HG02970 (cell line): ENCODE measurements around the gene PLET1.

Experiments used
- ATAC-seq: cut with Tn5 transposase; IDR thresholded peaks from one replicate; pipeline ENCODE4 v1.9.1; 2021; ENCODE audit warnings: mild to moderate bottlenecking, moderate library complexity, moderate number of reproducible peaks; ENCODE audit not compliant: unreplicated experiment, low FRiP score

The PLET1 gene

DNA sequence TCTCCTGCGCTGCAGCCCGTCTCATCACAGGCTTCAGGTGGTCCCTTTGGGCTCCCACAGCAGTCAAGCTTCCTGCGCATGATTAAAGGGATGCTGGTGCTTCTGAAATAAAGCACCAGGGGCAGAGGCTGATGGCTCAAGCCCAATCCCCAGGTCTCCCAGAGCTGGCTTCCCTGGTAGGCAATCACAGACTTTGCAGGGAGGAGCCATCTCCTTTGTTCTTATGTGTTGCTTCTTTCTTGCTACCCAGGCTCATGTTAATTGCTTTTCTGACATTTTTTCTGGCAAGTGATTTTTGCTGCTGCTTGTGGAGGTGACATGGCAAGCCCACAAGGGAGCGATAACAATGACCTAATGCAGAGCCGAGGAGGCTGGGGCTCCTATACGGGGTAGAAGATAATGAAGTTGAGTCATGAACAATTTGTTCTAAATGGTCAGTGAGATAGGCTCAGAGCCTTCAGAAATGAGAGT lies 25.2 kb upstream of the PLET1 start:
- no peak for ATAC-seq

DNA sequence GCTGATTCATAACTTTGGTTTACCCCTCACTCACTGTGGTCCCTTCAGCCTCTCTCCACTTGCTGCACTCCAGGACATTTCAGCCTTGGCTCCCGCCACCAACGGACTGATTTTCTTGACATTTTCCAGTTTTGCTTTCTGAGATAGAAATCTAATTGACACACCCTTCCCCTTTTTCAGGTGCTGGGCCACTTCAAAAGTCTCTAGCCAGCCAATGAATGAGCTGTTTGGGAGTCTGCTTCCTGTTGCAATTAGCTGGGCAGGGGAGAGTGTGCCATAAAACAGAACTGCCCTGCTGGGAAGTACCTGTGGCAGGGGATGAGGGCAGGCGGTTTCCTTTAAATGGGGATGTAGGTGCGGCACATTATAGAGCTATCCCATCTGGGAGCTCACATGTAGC lies 21.1 kb upstream of the PLET1 start:
- no peak for ATAC-seq

DNA sequence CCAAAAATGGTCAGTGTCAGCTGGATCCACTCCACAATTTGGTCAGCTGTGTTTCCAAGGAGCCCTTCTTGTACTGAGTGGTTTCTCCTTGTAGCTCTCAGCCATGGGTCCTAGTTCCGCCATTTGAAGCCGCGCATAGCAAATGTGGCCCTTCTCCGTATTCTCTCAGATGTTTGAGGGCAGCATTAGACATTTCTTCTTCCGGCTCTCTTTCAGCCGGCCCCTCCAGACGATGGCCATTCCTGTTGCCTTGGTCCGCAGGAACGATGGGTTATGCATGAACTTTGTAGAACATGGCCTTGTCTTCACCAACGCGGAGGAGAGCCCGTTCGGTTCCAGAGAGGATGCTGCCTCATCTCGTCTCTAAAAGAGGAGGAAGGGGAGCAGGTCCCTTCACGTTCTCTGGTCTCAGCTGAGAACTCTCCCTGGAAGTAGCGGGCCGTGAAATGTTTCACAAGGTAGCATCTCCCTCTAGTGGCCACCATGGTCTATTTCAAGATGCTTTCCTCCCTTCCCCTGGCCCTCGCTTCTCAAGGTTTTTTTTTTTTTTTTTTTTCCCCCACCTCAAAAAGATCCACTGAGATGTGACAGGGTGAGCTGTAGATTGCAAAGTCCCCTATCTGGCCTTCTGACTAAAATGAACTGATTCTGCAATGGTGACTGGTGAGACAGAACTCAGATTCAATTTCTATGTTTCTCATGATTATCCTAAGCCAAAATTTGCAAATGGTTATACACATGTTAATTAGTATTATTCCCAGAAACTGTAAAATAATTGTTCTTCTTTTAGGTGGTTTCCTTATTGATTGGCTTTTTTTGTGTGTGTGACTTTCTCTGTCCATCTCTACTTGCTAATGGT lies 19.8 kb upstream of the PLET1 start:
- peak; percentile 32 for ATAC-seq

DNA sequence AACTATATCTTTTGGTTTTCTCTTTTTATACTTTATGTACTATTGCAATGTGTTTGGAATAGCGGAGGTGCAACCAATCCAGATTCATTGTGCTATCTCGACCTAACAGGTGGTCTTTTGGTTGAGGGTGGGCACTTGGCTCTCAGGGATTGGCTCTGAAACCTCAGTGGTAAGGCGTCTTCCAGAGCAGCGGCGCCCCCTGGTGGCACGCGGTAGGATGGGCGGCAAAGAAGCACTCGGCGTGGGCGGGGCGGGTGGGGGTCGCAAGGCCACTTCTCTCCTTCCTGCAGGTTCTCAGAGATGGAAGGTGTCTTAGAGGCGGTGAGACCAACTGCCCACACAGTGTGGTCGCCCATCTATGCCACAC lies 19.2 kb upstream of the PLET1 start:
- peak; percentile 45 for ATAC-seq

DNA sequence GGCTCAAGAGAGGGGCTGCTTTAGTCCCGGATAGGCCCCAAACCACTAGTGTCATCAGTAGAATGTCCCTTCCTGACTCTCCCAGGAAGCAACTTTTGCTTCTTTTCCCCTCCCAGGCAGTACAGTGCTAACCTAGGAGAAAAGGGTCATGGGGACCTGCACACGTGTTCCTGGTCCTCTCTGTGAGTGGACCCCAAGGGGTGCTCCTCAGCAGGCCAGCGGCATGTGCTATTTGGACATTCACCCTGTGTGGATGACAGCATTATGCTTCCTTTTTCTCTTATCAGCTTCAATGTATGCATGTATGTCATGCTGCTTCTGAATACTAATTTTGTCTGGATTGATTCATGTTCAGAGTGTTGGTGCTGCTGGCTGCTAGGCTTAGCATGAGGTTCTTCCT lies 18.1 kb upstream of the PLET1 start:
- ATAC-seq, result no peak

DNA sequence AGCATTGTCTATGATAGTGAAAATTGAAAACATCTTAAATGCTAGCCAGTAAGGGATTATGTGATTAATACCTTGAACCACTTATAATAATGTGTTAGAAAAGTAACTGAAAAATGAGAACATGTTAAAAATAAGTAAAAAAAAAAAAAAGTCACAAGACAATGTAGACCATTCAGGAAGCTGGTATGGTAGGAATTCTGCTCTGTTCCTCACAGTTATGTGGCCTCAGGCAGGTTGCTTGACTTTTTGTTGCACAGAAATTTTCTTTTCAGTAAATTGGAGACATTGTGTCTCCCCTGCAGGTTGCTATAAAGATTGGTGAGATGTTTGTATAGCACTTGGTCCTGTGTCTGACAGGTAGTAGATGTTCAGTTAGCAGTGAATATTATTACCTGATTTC lies 17.3 kb upstream of the PLET1 start:
- ATAC-seq, result no peak

DNA sequence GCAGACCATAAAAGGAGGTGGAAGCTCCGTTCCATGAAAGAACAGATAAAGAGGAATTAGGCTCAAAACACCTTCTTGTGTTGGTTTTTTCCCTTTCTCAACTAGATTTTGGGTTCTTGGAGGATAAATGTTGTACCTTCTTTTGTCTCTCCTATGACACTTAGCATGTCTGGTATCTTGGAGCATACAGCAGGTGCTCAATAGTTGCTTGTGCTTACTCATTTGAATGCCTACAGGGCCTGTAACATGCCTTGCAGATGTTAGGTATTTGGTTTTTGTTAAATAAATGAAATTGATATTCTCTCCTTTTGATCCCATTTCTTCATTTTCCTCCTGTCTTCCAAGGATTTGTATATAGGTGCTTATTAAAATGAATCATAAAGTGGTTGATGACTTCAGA lies 16.4 kb upstream of the PLET1 start:
- ATAC-seq, result no peak

DNA sequence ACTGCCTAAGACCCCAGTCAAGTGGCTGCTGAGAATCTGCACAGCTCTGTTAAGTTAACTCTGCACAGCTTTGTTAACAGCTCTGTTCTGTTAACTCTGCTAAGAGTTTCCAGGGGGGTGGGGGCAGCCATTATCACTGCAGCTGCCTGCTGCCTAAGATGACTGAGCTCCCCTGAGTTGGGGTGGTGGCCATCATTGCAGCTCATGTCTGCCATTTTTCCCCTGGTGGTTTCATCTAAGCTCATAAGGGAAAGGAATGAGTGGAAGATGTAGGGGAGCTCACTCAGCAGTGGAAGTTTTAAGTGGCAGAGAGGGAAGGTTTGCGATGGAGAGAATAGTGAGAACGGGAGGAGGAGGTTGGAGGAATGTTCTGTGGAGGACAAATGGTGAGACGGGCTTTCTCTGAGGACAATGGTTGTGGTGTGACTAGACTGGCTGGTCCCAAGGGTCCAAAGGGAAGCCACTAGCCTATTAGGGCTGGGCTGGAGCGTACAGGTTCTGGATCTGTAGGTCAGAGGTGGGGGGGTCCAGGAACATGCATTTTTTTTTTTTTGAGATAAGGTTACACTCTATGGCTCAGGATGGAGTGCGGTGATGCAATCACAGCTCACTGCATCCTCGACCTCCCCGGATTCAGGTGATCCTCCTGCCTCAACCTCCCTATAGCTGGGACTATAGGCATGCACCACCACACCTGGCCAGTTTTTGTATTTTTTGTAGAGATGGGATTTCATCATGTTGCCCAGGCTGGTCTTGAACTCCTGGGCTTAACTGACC lies 13.5 kb upstream of the PLET1 start:
- ATAC-seq, result no peak

DNA sequence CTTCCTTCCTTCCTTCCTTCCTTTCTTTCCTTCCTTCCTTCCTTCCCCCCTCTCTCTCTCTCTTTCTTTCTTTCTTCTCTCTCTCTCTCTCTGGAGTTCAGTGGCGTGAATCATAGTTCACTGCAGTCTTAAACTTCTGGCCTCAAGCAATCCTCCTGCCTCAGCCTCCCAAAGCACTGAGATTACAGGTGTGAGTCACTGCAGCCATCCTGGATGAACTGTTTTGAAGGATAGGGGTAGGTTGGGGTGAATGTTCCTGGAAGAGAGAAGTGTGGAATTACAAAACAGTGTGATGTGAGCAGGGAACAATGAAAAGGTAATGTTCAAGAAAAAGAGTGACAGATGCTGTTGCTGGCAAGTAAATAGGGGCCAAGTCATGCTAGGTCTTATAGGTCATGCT lies 12.4 kb upstream of the PLET1 start:
- ATAC-seq, result no peak

DNA sequence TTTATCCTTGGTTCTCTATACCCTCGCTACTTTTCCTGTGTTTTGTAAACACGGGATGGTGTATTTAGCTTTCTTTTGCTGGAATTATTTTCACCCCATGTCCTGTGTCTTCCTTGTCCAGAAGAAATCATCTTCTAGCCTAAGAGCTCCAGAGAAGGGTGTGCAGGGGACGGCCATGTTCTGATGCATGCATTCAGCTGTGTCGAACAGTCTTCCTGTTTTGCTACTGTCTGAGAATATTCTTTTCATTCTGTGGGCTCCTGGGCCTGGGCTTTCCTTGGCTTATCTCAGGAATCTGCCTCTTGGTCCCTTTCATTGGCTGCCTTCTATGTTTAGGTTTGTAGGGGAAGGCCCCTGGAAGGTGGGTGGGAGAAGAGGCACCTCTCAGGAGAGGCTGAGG lies 10.6 kb upstream of the PLET1 start:
- ATAC-seq, result no peak

DNA sequence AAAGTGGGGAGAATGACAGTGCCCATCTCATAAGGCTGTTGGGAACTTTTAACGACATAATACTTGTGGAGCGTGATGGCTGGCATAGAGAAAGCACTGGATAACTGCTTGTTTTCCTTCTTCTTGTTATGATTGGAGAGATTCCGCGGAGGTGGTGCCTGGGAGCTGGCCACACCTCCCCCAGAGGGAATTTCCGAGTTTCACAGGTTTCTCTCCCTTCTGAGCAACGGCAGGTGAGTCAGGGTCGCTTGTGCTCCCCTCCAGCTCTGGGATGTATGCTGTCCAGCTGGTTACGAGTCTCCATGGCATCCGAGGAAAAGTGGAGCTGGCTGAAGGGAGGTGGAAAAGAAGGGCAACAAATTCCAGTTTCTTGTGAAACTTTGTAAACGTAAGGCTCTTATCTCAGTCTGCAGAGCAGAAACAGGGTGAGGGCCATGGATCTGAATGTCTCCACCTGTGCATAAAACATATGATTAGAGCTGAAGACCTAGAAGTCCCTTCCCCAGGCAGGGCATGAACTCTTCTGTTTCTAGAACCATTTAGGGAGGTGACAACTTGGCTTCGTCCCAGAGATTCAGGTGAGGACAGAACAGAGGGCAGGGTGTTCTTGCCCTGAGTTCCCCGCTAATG lies 10.0 kb upstream of the PLET1 start:
- ATAC-seq, result no peak

DNA sequence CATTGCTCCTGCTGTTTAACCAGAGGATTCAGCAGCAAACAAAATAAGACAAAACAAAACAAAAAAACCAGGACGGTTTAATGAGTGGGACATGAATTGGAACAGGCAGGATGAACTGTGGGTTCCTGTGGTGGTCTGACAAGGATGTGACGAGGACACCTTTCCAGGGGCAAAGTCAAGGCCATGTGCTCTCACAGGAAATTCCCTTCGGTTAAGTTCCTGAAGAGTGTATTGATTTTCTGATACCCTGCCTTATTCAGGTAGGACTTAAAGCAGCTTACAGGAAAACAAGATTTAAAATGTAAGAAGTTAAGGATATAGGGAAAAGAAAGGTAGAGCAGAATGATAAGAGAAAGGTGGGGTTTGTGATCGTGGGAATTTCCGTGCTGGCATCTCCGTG lies 8.5 kb upstream of the PLET1 start:
- no peak for ATAC-seq

DNA sequence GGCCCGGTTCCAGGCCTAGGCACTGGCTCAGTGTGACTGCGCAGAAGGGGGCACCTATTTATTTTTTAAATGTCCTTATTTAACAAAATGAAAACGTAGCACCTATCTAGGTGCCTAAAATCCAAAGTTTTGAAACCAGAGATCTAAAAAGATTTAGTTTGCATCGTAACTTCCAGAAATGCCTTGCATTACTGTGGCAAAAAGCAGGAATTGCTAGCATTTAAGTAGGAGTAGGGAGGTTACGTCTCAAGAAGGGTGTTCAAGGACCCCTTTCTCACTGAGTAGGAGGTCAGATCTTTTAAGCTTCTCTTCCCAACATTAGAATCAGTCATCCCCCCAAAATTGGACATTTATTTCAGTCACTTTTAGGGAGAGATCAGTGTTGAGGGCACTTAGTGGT lies 7.7 kb upstream of the PLET1 start:
- ATAC-seq, result no peak

DNA sequence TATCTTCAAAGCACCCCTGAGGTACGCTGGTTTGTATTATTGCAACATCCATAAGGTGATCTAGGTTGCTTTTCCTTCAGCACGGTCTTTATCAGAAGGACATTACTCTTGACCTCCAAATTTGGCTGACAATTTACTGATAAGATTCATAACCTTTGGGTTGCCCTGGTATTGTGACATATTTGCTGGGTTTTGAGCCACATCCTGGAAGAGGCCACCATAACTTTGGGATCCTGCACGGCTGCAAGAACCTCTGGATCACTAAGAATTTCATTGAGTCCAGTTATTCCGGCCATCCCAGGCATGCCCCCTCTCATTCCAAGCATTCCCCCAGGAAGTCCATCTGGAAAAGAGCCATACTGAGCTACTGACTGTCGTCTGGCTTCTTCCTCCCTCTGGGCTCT lies 6.5 kb upstream of the PLET1 start:
- no peak for ATAC-seq

DNA sequence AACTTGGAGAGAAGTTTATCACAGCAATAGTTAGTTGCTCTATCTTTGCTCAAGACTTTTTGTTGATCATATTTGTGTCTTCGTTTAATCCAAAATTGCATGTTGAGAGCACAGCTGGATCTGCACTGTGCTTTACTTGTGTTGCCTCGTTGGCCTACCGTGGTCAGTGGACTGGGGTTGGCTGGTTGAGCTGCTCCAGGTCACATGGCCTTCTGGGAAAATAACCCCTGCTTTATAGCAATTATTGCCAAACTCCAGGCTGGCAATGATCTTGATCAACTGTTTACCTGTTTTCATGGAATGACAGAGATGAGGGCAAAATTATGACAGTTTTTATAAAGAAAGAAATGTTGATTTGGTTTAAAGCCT lies 5.7 kb upstream of the PLET1 start:
- ATAC-seq, result no peak

DNA sequence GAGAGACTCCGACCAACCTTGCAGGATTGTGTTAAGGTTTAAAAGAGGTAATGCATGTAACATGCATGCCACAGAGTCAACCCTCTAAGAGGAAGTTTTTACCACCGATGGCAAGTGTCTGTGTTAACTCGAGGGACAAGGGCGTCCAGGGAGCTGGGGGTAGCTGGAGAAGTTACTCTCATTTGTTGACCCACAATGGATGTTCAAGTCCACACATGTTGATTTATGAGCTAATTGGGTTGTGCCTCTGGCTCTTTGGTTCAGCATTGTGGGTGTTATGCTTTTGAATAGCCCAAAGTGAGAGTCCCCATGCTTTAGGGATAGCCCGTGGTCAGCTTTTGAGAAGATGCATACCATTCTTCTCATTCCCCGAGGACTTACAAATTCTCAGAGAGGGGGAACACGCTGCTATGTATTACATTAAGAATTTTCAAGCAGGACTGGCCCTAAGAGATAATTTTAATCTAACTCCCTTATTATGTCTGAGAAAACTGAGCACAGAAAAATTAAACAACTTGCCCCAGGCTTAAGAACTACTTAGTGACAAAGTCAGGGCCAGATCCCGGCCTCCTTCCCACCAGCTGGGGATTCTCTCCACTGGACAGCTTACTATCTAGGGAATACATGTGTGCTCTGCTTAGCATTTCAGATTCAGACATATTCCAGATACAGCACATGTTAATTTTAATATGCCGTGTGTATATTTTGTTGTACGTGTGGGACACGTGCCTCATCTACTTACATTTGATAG lies 5.2 kb upstream of the PLET1 start:
- no peak for ATAC-seq

DNA sequence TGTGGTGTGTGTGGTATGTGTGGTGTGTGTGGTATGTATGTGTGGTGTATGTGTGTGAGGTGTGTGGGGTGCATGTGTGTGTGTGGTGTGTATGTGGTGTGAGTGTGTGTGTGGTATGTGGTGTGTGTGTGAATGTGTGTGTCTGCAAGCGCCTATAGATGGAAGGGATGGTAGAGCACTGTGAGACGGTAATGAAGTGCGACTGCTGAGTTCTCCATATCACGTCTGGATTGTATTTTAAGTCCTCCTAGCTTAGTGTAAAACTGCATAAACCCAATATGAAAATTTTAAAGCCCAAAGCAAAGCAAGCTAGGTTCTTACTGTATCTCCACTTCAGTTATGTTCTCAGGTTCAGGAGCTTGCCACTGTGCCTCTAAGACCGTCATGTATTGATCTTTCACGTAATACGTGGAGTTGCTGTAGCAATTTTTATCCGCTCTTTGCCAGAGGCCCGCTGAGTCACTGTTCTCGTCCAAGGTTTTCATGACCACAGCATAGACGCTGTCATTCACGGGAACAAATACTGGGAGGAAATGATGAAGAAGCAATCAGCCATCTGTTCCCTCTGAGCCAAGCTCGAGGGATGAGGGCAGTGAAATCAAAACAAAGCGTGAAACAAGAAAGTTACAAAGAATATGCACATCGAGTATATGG lies 5.5 kb downstream of the PLET1 start:
- no peak for ATAC-seq

DNA sequence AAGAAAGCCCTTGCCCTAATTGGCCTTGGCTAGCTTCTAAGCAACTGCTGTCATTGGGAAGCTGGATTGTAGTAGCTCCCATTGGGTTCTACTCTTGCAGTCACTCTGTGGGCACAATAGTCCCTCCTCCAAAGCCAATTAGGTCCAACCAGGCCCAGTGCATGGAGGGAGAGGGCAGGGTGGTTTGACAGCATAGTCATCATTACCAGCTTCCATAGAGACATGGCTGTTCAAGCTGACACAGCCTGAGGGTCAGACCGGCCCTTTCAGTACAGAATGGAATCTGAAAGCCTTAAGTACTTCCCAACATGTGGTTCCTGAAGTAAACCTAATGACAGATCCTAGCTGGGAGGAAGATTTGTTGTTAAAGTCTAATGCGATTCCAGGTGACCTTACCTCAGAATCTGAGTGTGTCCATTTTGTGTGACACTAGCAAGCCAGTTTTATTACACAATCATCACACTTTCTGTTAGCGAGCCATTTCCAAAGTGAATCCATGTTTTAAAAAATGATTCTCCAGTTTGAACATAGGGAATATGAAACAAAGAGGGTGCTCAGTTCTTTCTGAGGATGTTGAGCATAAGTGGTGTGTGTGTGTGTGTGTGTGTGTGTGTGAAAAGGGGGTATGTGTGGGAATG lies 6.9 kb downstream of the PLET1 start:
- ATAC-seq, result no peak

DNA sequence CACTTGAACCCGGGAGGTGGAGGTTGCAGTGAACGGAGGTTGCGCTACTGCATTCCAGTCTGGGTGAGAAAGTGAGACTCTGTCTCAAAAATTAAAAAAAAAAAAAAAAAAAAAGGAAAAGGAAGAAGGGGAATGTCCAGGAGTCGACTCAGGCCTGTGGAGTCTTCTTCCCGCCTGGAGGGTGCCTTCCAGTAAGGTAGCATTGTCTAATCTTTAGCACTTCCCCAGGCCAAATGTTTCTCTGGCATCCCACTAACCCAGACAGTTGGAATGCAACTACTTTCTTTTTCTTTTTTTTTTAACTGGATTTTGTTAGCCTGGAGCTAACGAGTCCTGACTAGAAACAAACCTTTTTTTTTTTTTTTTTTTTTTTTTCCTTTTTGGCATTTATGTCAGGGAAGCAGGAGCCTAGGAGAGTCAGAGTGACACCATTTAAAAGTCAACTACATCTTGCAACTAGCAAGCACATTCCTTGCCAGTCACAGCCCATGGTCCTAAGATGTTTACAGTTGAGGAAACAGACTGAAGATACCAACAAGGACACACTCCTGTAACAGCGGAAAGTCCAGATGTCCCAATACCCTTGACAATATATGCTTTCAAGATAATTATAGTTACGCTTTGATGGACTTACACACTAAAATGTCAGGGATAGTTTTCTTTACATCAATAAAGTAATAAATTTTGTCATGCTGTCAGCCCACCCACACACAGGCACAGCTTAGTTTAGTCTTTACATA lies 10.6 kb downstream of the PLET1 start:
- ATAC-seq, result no peak
